Activated CD4-positive, CD25-positive, alpha-beta regulatory T cell (primary cell): Measurements from ENCODE around the gene EDAR.

ENCODE experiments used
- DNase-seq, 4 experiments: peaks; one replicate each; lab custom pipeline; 2025; lab: John Stamatoyannopoulos, UW

EDAR gene

GRCh38 chr2:108988796-108989713, at the start of gene EDAR:
Gene EDAR (minus strand): TSS chr2:108989220. CDS start chr2:108931014, 58,206 bp downstream.
- DNase-seq: peak in 2 of 4 experiments; percentile 9 to 14

GRCh38 chr2:109033171-109033570, 44.2 kb upstream of the EDAR start:
- DNase-seq: no peak

- peak in 2 of 4 experiments; percentile 28 to 37 for DNase-seq
Observed at GRCh38 chr2:109032229-109032820, 43.3 kb upstream of the EDAR start.

GRCh38 chr2:109031476-109032228, 42.6 kb upstream of the EDAR start:
- DNase-seq: peak; percentile 18 to 67 (median 38)

GRCh38 chr2:109030870-109031475, 42.0 kb upstream of the EDAR start:
- peak in 1 of 4 experiments; percentile 18 for DNase-seq

- no peak for DNase-seq
Observed at GRCh38 chr2:109029490-109030201, 40.6 kb upstream of the EDAR start.

- no peak for DNase-seq
Observed at GRCh38 chr2:109028738-109029489, 39.9 kb upstream of the EDAR start.

GRCh38 chr2:109028277-109028676, 39.3 kb upstream of the EDAR start:
- no peak for DNase-seq

- no peak for DNase-seq
Observed at GRCh38 chr2:109027702-109028101, 38.7 kb upstream of the EDAR start.

- no peak for DNase-seq
Observed at GRCh38 chr2:109024477-109024876, 35.5 kb upstream of the EDAR start.

- DNase-seq: no peak
Observed at GRCh38 chr2:109021895-109022300, 32.9 kb upstream of the EDAR start.

- no peak for DNase-seq
Observed at GRCh38 chr2:109020217-109020637, 31.2 kb upstream of the EDAR start.

- DNase-seq: no peak
Observed at GRCh38 chr2:109018452-109018851, 29.4 kb upstream of the EDAR start.

GRCh38 chr2:109017017-109017416, 28.0 kb upstream of the EDAR start:
- no peak for DNase-seq

- DNase-seq: no peak
Observed at GRCh38 chr2:109016376-109016775, 27.4 kb upstream of the EDAR start.

- DNase-seq: no peak
Observed at GRCh38 chr2:109014476-109014875, 25.5 kb upstream of the EDAR start.

GRCh38 chr2:109013051-109013450, 24.0 kb upstream of the EDAR start:
- DNase-seq: no peak

- no peak for DNase-seq
Observed at GRCh38 chr2:109009920-109010610, 21.0 kb upstream of the EDAR start.

GRCh38 chr2:109006971-109007370, 18.0 kb upstream of the EDAR start:
- DNase-seq: no peak

- no peak for DNase-seq
Observed at GRCh38 chr2:109005686-109006204, 16.7 kb upstream of the EDAR start.
